ENCODE results near the gene TANGO6. TPM values are rescaled to one million over a fixed set of nuclear protein-coding genes. Genes with fewer than 3 reads are reported as not detected.

The TANGO6 gene
- total and polyA plus RNA-seq, 4 donors: 5.4 to 26.6 (median 13.2) TPM

- Histone ChIP-seq H3K27me3 (ENCODE audit: control insufficient read depth in 1 of 2, insufficient read depth in 2 of 2, low read length in 1 of 2) (no peaks in the 10 kb centered on the region), H3K27ac (ENCODE audit: low read depth in 1 of 2, low read length in 2 of 2) (no peak overlapping the region), H3K36me3 (ENCODE audit: control insufficient read depth in 1 of 2, insufficient read depth in 2 of 2, low read length in 1 of 2) (peaks cover 0 to 5% of the 10 kb centered on the region in 2 donors), H3K4me3 (ENCODE audit: low read length in 2 of 2) (no peak overlapping the region), H3K9me3 (ENCODE audit: control insufficient read depth, low read length) (no peaks in the 10 kb centered on the region), H3K4me1 (ENCODE audit: control insufficient read depth in 1 of 2, insufficient read depth in 2 of 2, low read length in 2 of 2) (no peaks in the 10 kb centered on the region)
- intact Hi-C loops (cut with DNase I): no loop called here
- 83 to 91% methylated on average over 5 of the region's 5 CpGs for WGBS, 2 donors
- ATAC-seq (ENCODE audit: low FRiP score) (no peak), DNase-seq (peak in 1 of 2 donors; percentile 57)
Observed at GRCh38 chr16:69111876-69112230, 268.5 kb downstream of the TANGO6 start.

GRCh38 chr16:69112285-69113129 lies 269.2 kb downstream of the TANGO6 start:
- Histone ChIP-seq H3K9me3 (ENCODE audit: control insufficient read depth, low read length) (no peaks in the 10 kb centered on the region), H3K4me1 (ENCODE audit: control insufficient read depth in 1 of 2, insufficient read depth in 2 of 2, low read length in 2 of 2) (no peaks in the 10 kb centered on the region), H3K27me3 (ENCODE audit: control insufficient read depth in 1 of 2, insufficient read depth in 2 of 2, low read length in 1 of 2) (no peaks in the 10 kb centered on the region), H3K4me3 (ENCODE audit: low read length in 2 of 2) (no peak overlapping the region), H3K27ac (ENCODE audit: low read depth in 1 of 2, low read length in 2 of 2) (no peak overlapping the region), H3K36me3 (ENCODE audit: control insufficient read depth in 1 of 2, insufficient read depth in 2 of 2, low read length in 1 of 2) (peaks cover 0 to 5% of the 10 kb centered on the region in 2 donors)
- DNase-seq (peak; percentile 69 to 86), ATAC-seq (ENCODE audit: low FRiP score) (peak; percentile 46)
- 44 to 48% methylated on average over 6 of the region's 6 CpGs for WGBS, 2 donors
- intact Hi-C loops (cut with DNase I): no loop called here

- intact Hi-C loops (cut with DNase I): no loop called here
- H3K27ac ChIP-seq (ENCODE audit: low read depth in 1 of 2, low read length in 2 of 2): no peak overlapping the region
- DNase-seq: peak in 1 of 2 donors; percentile 57
- 94% methylated on average over 7 of the region's 7 CpGs for WGBS, 2 donors
- H3K4me3 ChIP-seq (ENCODE audit: low read length in 2 of 2): no peak overlapping the region
- H3K9me3 ChIP-seq (ENCODE audit: control insufficient read depth, low read length): no peaks in the 10 kb centered on the region
- no peaks in the 10 kb centered on the region for H3K4me1 ChIP-seq (ENCODE audit: control insufficient read depth in 1 of 2, insufficient read depth in 2 of 2, low read length in 2 of 2)
- H3K27me3 ChIP-seq (ENCODE audit: control insufficient read depth in 1 of 2, insufficient read depth in 2 of 2, low read length in 1 of 2): no peaks in the 10 kb centered on the region
- H3K36me3 ChIP-seq (ENCODE audit: control insufficient read depth in 1 of 2, insufficient read depth in 2 of 2, low read length in 1 of 2): peaks cover 0 to 5% of the 10 kb centered on the region in 2 donors
- ATAC-seq (ENCODE audit: low FRiP score): no peak
Observed at GRCh38 chr16:69113216-69113615, 269.9 kb downstream of the TANGO6 start.

- Histone ChIP-seq H3K27ac (ENCODE audit: low read depth in 1 of 2, low read length in 2 of 2) (no peak overlapping the region), H3K4me3 (ENCODE audit: low read length in 2 of 2) (no peak overlapping the region), H3K36me3 (ENCODE audit: control insufficient read depth in 1 of 2, insufficient read depth in 2 of 2, low read length in 1 of 2) (peaks cover 0 to 5% of the 10 kb centered on the region in 2 donors), H3K9me3 (ENCODE audit: control insufficient read depth, low read length) (no peaks in the 10 kb centered on the region), H3K27me3 (ENCODE audit: control insufficient read depth in 1 of 2, insufficient read depth in 2 of 2, low read length in 1 of 2) (no peaks in the 10 kb centered on the region), H3K4me1 (ENCODE audit: control insufficient read depth in 1 of 2, insufficient read depth in 2 of 2, low read length in 2 of 2) (no peaks in the 10 kb centered on the region)
- WGBS, 2 donors: 95% methylated on average over 25 of the region's 25 CpGs
- intact Hi-C loops (cut with DNase I): no loop called here
- ATAC-seq (ENCODE audit: low FRiP score) (no peak), DNase-seq (peak in 1 of 2 donors; percentile 57)
Observed at GRCh38 chr16:69114346-69114975, 271.1 kb downstream of the TANGO6 start.

- no peaks in the 10 kb centered on the region for H3K4me1 ChIP-seq (ENCODE audit: control insufficient read depth in 1 of 2, insufficient read depth in 2 of 2, low read length in 2 of 2)
- H3K27me3 ChIP-seq (ENCODE audit: control insufficient read depth in 1 of 2, insufficient read depth in 2 of 2, low read length in 1 of 2): no peaks in the 10 kb centered on the region
- H3K9me3 ChIP-seq (ENCODE audit: control insufficient read depth, low read length): no peaks in the 10 kb centered on the region
- no peak overlapping the region for H3K27ac ChIP-seq (ENCODE audit: low read depth in 1 of 2, low read length in 2 of 2)
- DNase-seq (peak in 1 of 2 donors; percentile 22), ATAC-seq (ENCODE audit: low FRiP score) (no peak)
- intact Hi-C loops (cut with DNase I): loop anchor here in 1 of 2 donors (5.0 kb wide), 1 partner anchor 273 kb away; the partner anchor contains the start of gene TANGO6
- WGBS, 2 donors: 95 to 96% methylated on average over 6 of the region's 6 CpGs
- peaks cover 0 to 2% of the 10 kb centered on the region in 2 donors for H3K36me3 ChIP-seq (ENCODE audit: control insufficient read depth in 1 of 2, insufficient read depth in 2 of 2, low read length in 1 of 2)
- no peak overlapping the region for H3K4me3 ChIP-seq (ENCODE audit: low read length in 2 of 2)
Observed at GRCh38 chr16:69114976-69115355, 271.6 kb downstream of the TANGO6 start.

GRCh38 chr16:69115361-69115760 lies 272.0 kb downstream of the TANGO6 start:
- WGBS, 2 donors: 93 to 97% methylated on average over 5 of the region's 5 CpGs
- intact Hi-C loops (cut with DNase I): loop anchor here in 1 of 2 donors (5.0 kb wide), 1 partner anchor 273 kb away; the partner anchor contains the start of gene TANGO6

GRCh38 chr16:69115837-69116236 lies 272.5 kb downstream of the TANGO6 start:
- no peaks in the 10 kb centered on the region for H3K4me1 ChIP-seq (ENCODE audit: control insufficient read depth in 1 of 2, insufficient read depth in 2 of 2, low read length in 2 of 2)
- ATAC-seq (ENCODE audit: low FRiP score) (no peak), DNase-seq (no peak)
- intact Hi-C loops (cut with DNase I): loop anchor here in 1 of 2 donors (5.0 kb wide), 1 partner anchor 274 kb away; the partner anchor contains the start of gene TANGO6
- H3K36me3 ChIP-seq (ENCODE audit: control insufficient read depth in 1 of 2, insufficient read depth in 2 of 2, low read length in 1 of 2): peaks cover 0 to 2% of the 10 kb centered on the region in 2 donors
- 71 to 82% methylated on average over 1 of the region's 1 CpG for WGBS, 2 donors
- no peaks in the 10 kb centered on the region for H3K27me3 ChIP-seq (ENCODE audit: control insufficient read depth in 1 of 2, insufficient read depth in 2 of 2, low read length in 1 of 2)
- H3K9me3 ChIP-seq (ENCODE audit: control insufficient read depth, low read length): no peaks in the 10 kb centered on the region
- no peak overlapping the region for H3K4me3 ChIP-seq (ENCODE audit: low read length in 2 of 2)
- H3K27ac ChIP-seq (ENCODE audit: low read depth in 1 of 2, low read length in 2 of 2): no peak overlapping the region

More at GRCh38 chr16:69115361-69115760, 272.0 kb downstream of the TANGO6 start:
- Histone ChIP-seq H3K27ac (ENCODE audit: low read depth in 1 of 2, low read length in 2 of 2) (no peak overlapping the region), H3K27me3 (ENCODE audit: control insufficient read depth in 1 of 2, insufficient read depth in 2 of 2, low read length in 1 of 2) (no peaks in the 10 kb centered on the region), H3K4me3 (ENCODE audit: low read length in 2 of 2) (no peak overlapping the region), H3K9me3 (ENCODE audit: control insufficient read depth, low read length) (no peaks in the 10 kb centered on the region), H3K4me1 (ENCODE audit: control insufficient read depth in 1 of 2, insufficient read depth in 2 of 2, low read length in 2 of 2) (no peaks in the 10 kb centered on the region), H3K36me3 (ENCODE audit: control insufficient read depth in 1 of 2, insufficient read depth in 2 of 2, low read length in 1 of 2) (peaks cover 0 to 2% of the 10 kb centered on the region in 2 donors)
- DNase-seq (peak in 1 of 2 donors; percentile 31), ATAC-seq (ENCODE audit: low FRiP score) (no peak)

- no peak for ATAC-seq (ENCODE audit: low FRiP score)
- peak in 1 of 2 donors; percentile 30 for DNase-seq
- Histone ChIP-seq H3K4me1 (ENCODE audit: control insufficient read depth in 1 of 2, insufficient read depth in 2 of 2, low read length in 2 of 2) (no peaks in the 10 kb centered on the region), H3K4me3 (ENCODE audit: low read length in 2 of 2) (no peak overlapping the region), H3K27me3 (ENCODE audit: control insufficient read depth in 1 of 2, insufficient read depth in 2 of 2, low read length in 1 of 2) (no peaks in the 10 kb centered on the region), H3K27ac (ENCODE audit: low read depth in 1 of 2, low read length in 2 of 2) (no peak overlapping the region), H3K9me3 (ENCODE audit: control insufficient read depth, low read length) (no peaks in the 10 kb centered on the region), H3K36me3 (ENCODE audit: control insufficient read depth in 1 of 2, insufficient read depth in 2 of 2, low read length in 1 of 2) (peaks cover 0 to 2% of the 10 kb centered on the region in 2 donors)
- intact Hi-C loops (cut with DNase I): loop anchor here in 1 of 2 donors (5.0 kb wide), 1 partner anchor 274 kb away; the partner anchor contains the start of gene TANGO6
- 76 to 80% methylated on average over 7 of the region's 7 CpGs for WGBS, 2 donors
Observed at GRCh38 chr16:69116256-69116875, 273.0 kb downstream of the TANGO6 start.
